Endodermal cell (in vitro differentiated cells): ENCODE results near the gene GSAP. TPM values are rescaled to one million over a fixed set of nuclear protein-coding genes. Genes with fewer than 3 reads are reported as not detected.

Experiments
- DNase-seq: peaks from one replicate; pipeline ENCODE4 v3.0.0-alpha.2; 2017
- H3K27ac ChIP-seq: 2 replicates; pipeline ENCODE4 v1.5.1; 2013; ENCODE audit warnings: mild to moderate bottlenecking, low read depth, low read length, moderate library complexity
- H3K27me3 ChIP-seq: 2 replicates; pipeline ENCODE4 v1.6.1; 2013; ENCODE audit warnings: mild to moderate bottlenecking, low read length, moderate library complexity; ENCODE audit not compliant: insufficient read depth, control insufficient read depth, poor library complexity, severe bottlenecking
- H3K36me3 ChIP-seq: 2 replicates; pipeline ENCODE4 v1.7.0; 2013; ENCODE audit warnings: mild to moderate bottlenecking, low read length, moderate library complexity; ENCODE audit not compliant: control insufficient read depth, insufficient read depth
- H3K4me1 ChIP-seq: one replicate; pipeline ENCODE4 v1.7.0; 2013; ENCODE audit warnings: low read length; ENCODE audit not compliant: control insufficient read depth, insufficient read depth
- H3K4me3 ChIP-seq: 2 replicates; pipeline ENCODE4 v1.5.1; 2013; ENCODE audit warnings: mild to moderate bottlenecking, low read length, moderate library complexity
- H3K9ac ChIP-seq: 2 replicates; pipeline ENCODE4 v1.6.1; 2013; ENCODE audit warnings: mild to moderate bottlenecking, low read length, moderate library complexity; ENCODE audit not compliant: poor library complexity, severe bottlenecking; ENCODE audit errors: extremely low read depth
- H3K9me3 ChIP-seq: 2 replicates; pipeline ENCODE4 v1.6.1; 2013; ENCODE audit warnings: mild to moderate bottlenecking, low read length, moderate library complexity; ENCODE audit not compliant: control insufficient read depth
- H3K27ac Mint-ChIP-seq: 2 replicates; pipeline ENCODE4 v1.8.0; 2020; ENCODE audit warnings: mixed read lengths
- H3K27me3 Mint-ChIP-seq: 2 replicates; pipeline ENCODE4 v1.8.0; 2021; ENCODE audit warnings: mild to moderate bottlenecking, mixed read lengths; ENCODE audit not compliant: insufficient read depth
- H3K36me3 Mint-ChIP-seq: 2 replicates; pipeline ENCODE4 v1.8.0; 2020; ENCODE audit warnings: low read depth, mixed read lengths
- H3K4me1 Mint-ChIP-seq: 2 replicates; pipeline ENCODE4 v1.8.0; 2020; ENCODE audit warnings: mixed read lengths
- H3K4me3 Mint-ChIP-seq: 2 replicates; pipeline ENCODE4 v1.8.0; 2020; ENCODE audit warnings: mild to moderate bottlenecking, moderate library complexity, mixed read lengths
- H3K9me3 Mint-ChIP-seq: 2 replicates; pipeline ENCODE4 v1.8.0; 2020; ENCODE audit warnings: mild to moderate bottlenecking, mixed read lengths
- CTCF ChIP-seq: fragments of 200-600 bp; sonication (generic); conservative IDR thresholded peaks from 2 replicates; pipeline ENCODE4 v1.5.0; 2021; ENCODE audit warnings: antibody characterized with exemption, mild to moderate bottlenecking
- WGBS, 2 experiments: methylation state at CpG; one replicate each; pipeline versions ENCODE4 v1.1.5 to v1.1.7; 2013; ENCODE audit warnings: missing lambda C conversion rate in 2 of 2, mixed read lengths in 1 of 2; ENCODE audit not compliant: insufficient coverage in 1 of 2, insufficient read length in 1 of 2; 5-methylcytosine and 5-hydroxymethylcytosine counted together
- total RNA-seq, 2 donors: library from RNA; stranded (reverse); fragmentation: NEBNext Ultra II Directional in 1 of 2; extraction: Animal tissue kit (Norgen Biotek cat#: 25700) in 1 of 2; gene quantifications; 2 replicates in 1 of 2; 3 replicates in 1 of 2; pipeline ENCODE4 v1.2.1, GENCODE V29; 2021

GSAP gene
- total RNA-seq, 2 donors from 2014 or later = 0.82 to 0.90 TPM

GRCh38 chr7:77461842-77462241 lies 45.7 kb upstream of the GSAP start:
- Histone ChIP-seq H3K9ac (no peak overlapping the region), H3K4me3 (no peak overlapping the region), H3K9me3 (no peaks in the 10 kb centered on the region), H3K27me3 (no peaks in the 10 kb centered on the region), H3K27ac (no peak overlapping the region), H3K36me3 (no peaks in the 10 kb centered on the region), H3K4me1 (no peaks in the 10 kb centered on the region)
- Mint-ChIP-seq H3K36me3 (no peaks in the 10 kb centered on the region), H3K27ac (no peak overlapping the region), H3K4me1 (peaks cover 12% of the 10 kb centered on the region), H3K9me3 (peaks cover 1% of the 10 kb centered on the region), H3K4me3 (no peak overlapping the region), H3K27me3 (no peaks in the 10 kb centered on the region)
- no peak for TF ChIP-seq CTCF
- 93 to 95% methylated on average over 6 of the region's 6 CpGs for WGBS, 2 experiments
- DNase-seq = no peak

- H3K27me3 ChIP-seq = no peaks in the 10 kb centered on the region
- H3K9me3 ChIP-seq = no peaks in the 10 kb centered on the region
- TF ChIP-seq CTCF = no peak
- WGBS, 2 experiments = 80 to 86% methylated on average over 3 of the region's 3 CpGs
- H3K4me1 Mint-ChIP-seq = peaks cover 12% of the 10 kb centered on the region
- H3K4me3 ChIP-seq = no peak overlapping the region
- no peak overlapping the region for H3K27ac ChIP-seq
- no peak for DNase-seq
- peaks cover 1% of the 10 kb centered on the region for H3K9me3 Mint-ChIP-seq
- H3K27me3 Mint-ChIP-seq = no peaks in the 10 kb centered on the region
- no peaks in the 10 kb centered on the region for H3K4me1 ChIP-seq
- H3K36me3 Mint-ChIP-seq = no peaks in the 10 kb centered on the region
- no peaks in the 10 kb centered on the region for H3K36me3 ChIP-seq
- no peak overlapping the region for H3K27ac Mint-ChIP-seq
- no peak overlapping the region for H3K4me3 Mint-ChIP-seq
- no peak overlapping the region for H3K9ac ChIP-seq
Measured at GRCh38 chr7:77461246-77461645, 45.1 kb upstream of the GSAP start.

- peak; percentile 74 for TF ChIP-seq CTCF
- Mint-ChIP-seq H3K9me3 (peaks cover 1% of the 10 kb centered on the region), H3K4me3 (no peak overlapping the region), H3K27me3 (no peaks in the 10 kb centered on the region), H3K27ac (no peak overlapping the region), H3K4me1 (peaks cover 12% of the 10 kb centered on the region), H3K36me3 (no peaks in the 10 kb centered on the region)
- no peak overlapping the region for H3K27ac ChIP-seq
- no peak overlapping the region for H3K4me3 ChIP-seq
- H3K27me3 ChIP-seq = no peaks in the 10 kb centered on the region
- H3K9ac ChIP-seq = no peak overlapping the region
- WGBS, 2 experiments = 61 to 68% methylated on average over 2 to 3 of the region's 3 CpGs
- no peak for DNase-seq
- no peaks in the 10 kb centered on the region for H3K9me3 ChIP-seq
- H3K4me1 ChIP-seq = no peaks in the 10 kb centered on the region
- no peaks in the 10 kb centered on the region for H3K36me3 ChIP-seq
Measured at GRCh38 chr7:77460057-77460486, 43.9 kb upstream of the GSAP start.
